ENCODE results near the gene TMEM8B.

TMEM8B gene

GRCh38 chr9:35820076-35820475 is 9.0 kb upstream of the TMEM8B start:
- Mint-ChIP-seq H3K36me3 (ENCODE audit: low read depth) (peaks cover 5% of the 10 kb centered on the region), H3K27ac (no peak overlapping the region), H3K4me3 (no peak overlapping the region), H3K27me3 (no peaks in the 10 kb centered on the region), H3K4me1 (ENCODE audit: low read depth) (peaks cover 4% of the 10 kb centered on the region), H3K9me3 (no peaks in the 10 kb centered on the region)
- DNase-seq, result no peak

- DNase-seq, result no peak
- Mint-ChIP-seq H3K9me3 (no peaks in the 10 kb centered on the region), H3K4me1 (ENCODE audit: low read depth) (peaks cover 4% of the 10 kb centered on the region), H3K27ac (no peak overlapping the region), H3K27me3 (no peaks in the 10 kb centered on the region), H3K4me3 (no peak overlapping the region), H3K36me3 (ENCODE audit: low read depth) (no peaks in the 10 kb centered on the region)
Observed at GRCh38 chr9:35822926-35823325, 6.1 kb upstream of the TMEM8B start.

GRCh38 chr9:35826071-35826701 is 2.8 kb upstream of the TMEM8B start:
- H3K27me3 Mint-ChIP-seq, result no peaks in the 10 kb centered on the region

GRCh38 chr9:35827486-35827885 is 1.5 kb upstream of the TMEM8B start:
- H3K36me3 Mint-ChIP-seq (ENCODE audit: low read depth), result peaks cover 3% of the 10 kb centered on the region
- H3K9me3 Mint-ChIP-seq, result no peaks in the 10 kb centered on the region
- H3K27ac Mint-ChIP-seq, result no peak overlapping the region
- H3K4me3 Mint-ChIP-seq, result peak overlapping the region; percentile 87
- H3K4me1 Mint-ChIP-seq (ENCODE audit: low read depth), result peaks cover 20% of the 10 kb centered on the region
- no peak for DNase-seq
- no peaks in the 10 kb centered on the region for H3K27me3 Mint-ChIP-seq

More at GRCh38 chr9:35826071-35826701, 2.8 kb upstream of the TMEM8B start:
- DNase-seq, result peak; percentile 48
- peaks cover 3% of the 10 kb centered on the region for H3K36me3 Mint-ChIP-seq (ENCODE audit: low read depth)
- H3K4me1 Mint-ChIP-seq (ENCODE audit: low read depth), result peaks cover 20% of the 10 kb centered on the region
- no peak overlapping the region for H3K4me3 Mint-ChIP-seq
- H3K9me3 Mint-ChIP-seq, result no peaks in the 10 kb centered on the region
- H3K27ac Mint-ChIP-seq, result no peak overlapping the region

- Mint-ChIP-seq H3K27ac (peak within 1 kb of the TSS; percentile 89), H3K9me3 (no peaks in the 10 kb centered on the region), H3K4me3 (peak within 1 kb of the TSS; percentile 87), H3K4me1 (ENCODE audit: low read depth) (peaks cover 20% of the 10 kb centered on the region), H3K27me3 (no peaks in the 10 kb centered on the region), H3K36me3 (ENCODE audit: low read depth) (peaks cover 3% of the 10 kb centered on the region)
- DNase-seq, result no peak
Observed at GRCh38 chr9:35828716-35829083, 328 bp upstream of the TMEM8B start, which contains the start of gene FAM221B. TSS of gene FAM221B (minus strand) at chr9:35828732. CDS start at chr9:35826161, 2,571 bp downstream.

- Mint-ChIP-seq H3K4me1 (ENCODE audit: low read depth) (peaks cover 22% of the 10 kb centered on the region), H3K27ac (peak overlapping the region; percentile 62), H3K4me3 (peak overlapping the region; percentile 75)
Observed at GRCh38 chr9:35829764-35830096, 702 bp downstream of the TMEM8B start.

GRCh38 chr9:35831040-35831439 is 2.0 kb downstream of the TMEM8B start:
- Mint-ChIP-seq H3K27me3 (no peaks in the 10 kb centered on the region), H3K9me3 (no peaks in the 10 kb centered on the region), H3K4me3 (no peak overlapping the region), H3K36me3 (ENCODE audit: low read depth) (peaks cover 3% of the 10 kb centered on the region), H3K27ac (no peak overlapping the region), H3K4me1 (ENCODE audit: low read depth) (peaks cover 21% of the 10 kb centered on the region)
- DNase-seq, result no peak

More at GRCh38 chr9:35829764-35830096, 702 bp downstream of the TMEM8B start:
- DNase-seq, result no peak
- peaks cover 3% of the 10 kb centered on the region for H3K36me3 Mint-ChIP-seq (ENCODE audit: low read depth)
- no peaks in the 10 kb centered on the region for H3K27me3 Mint-ChIP-seq
- H3K9me3 Mint-ChIP-seq, result no peaks in the 10 kb centered on the region

- Mint-ChIP-seq H3K36me3 (ENCODE audit: low read depth) (peaks cover 3% of the 10 kb centered on the region), H3K4me1 (ENCODE audit: low read depth) (peaks cover 18% of the 10 kb centered on the region)
Observed at GRCh38 chr9:35832814-35833213, 3.8 kb downstream of the TMEM8B start.

GRCh38 chr9:35834260-35835215 is 5.5 kb downstream of the TMEM8B start:
- peaks cover 9% of the 10 kb centered on the region for H3K4me1 Mint-ChIP-seq (ENCODE audit: low read depth)
- no peaks in the 10 kb centered on the region for H3K27me3 Mint-ChIP-seq
- H3K36me3 Mint-ChIP-seq (ENCODE audit: low read depth), result no peaks in the 10 kb centered on the region
- H3K4me3 Mint-ChIP-seq, result no peak overlapping the region
- DNase-seq, result no peak
- H3K9me3 Mint-ChIP-seq, result no peaks in the 10 kb centered on the region
- no peak overlapping the region for H3K27ac Mint-ChIP-seq

More at GRCh38 chr9:35832814-35833213, 3.8 kb downstream of the TMEM8B start:
- no peak for DNase-seq
- Mint-ChIP-seq H3K27me3 (no peaks in the 10 kb centered on the region), H3K27ac (no peak overlapping the region), H3K4me3 (no peak overlapping the region), H3K9me3 (no peaks in the 10 kb centered on the region)

- Mint-ChIP-seq H3K4me1 (ENCODE audit: low read depth) (peaks cover 4% of the 10 kb centered on the region), H3K27me3 (no peaks in the 10 kb centered on the region), H3K36me3 (ENCODE audit: low read depth) (no peaks in the 10 kb centered on the region), H3K27ac (no peak overlapping the region), H3K9me3 (no peaks in the 10 kb centered on the region), H3K4me3 (no peak overlapping the region)
- DNase-seq, result no peak
Observed at GRCh38 chr9:35835216-35835632, 6.2 kb downstream of the TMEM8B start.

- H3K27me3 Mint-ChIP-seq, result no peaks in the 10 kb centered on the region
- H3K4me3 Mint-ChIP-seq, result no peak overlapping the region
- no peak for DNase-seq
- no peaks in the 10 kb centered on the region for H3K36me3 Mint-ChIP-seq (ENCODE audit: low read depth)
- peaks cover 4% of the 10 kb centered on the region for H3K4me1 Mint-ChIP-seq (ENCODE audit: low read depth)
- no peak overlapping the region for H3K27ac Mint-ChIP-seq
- no peaks in the 10 kb centered on the region for H3K9me3 Mint-ChIP-seq
Observed at GRCh38 chr9:35835766-35836165, 6.7 kb downstream of the TMEM8B start.

- no peak for DNase-seq
- H3K27me3 Mint-ChIP-seq, result no peaks in the 10 kb centered on the region
- no peak overlapping the region for H3K27ac Mint-ChIP-seq
- H3K36me3 Mint-ChIP-seq (ENCODE audit: low read depth), result no peaks in the 10 kb centered on the region
- no peaks in the 10 kb centered on the region for H3K9me3 Mint-ChIP-seq
- no peak overlapping the region for H3K4me3 Mint-ChIP-seq
- peaks cover 2% of the 10 kb centered on the region for H3K4me1 Mint-ChIP-seq (ENCODE audit: low read depth)
Observed at GRCh38 chr9:35836595-35836994, 7.6 kb downstream of the TMEM8B start.

- Mint-ChIP-seq H3K36me3 (ENCODE audit: low read depth) (no peaks in the 10 kb centered on the region), H3K27ac (no peak overlapping the region), H3K9me3 (no peaks in the 10 kb centered on the region), H3K4me1 (ENCODE audit: low read depth) (peaks cover 10% of the 10 kb centered on the region), H3K27me3 (no peaks in the 10 kb centered on the region), H3K4me3 (no peak overlapping the region)
- no peak for DNase-seq
Observed at GRCh38 chr9:35839926-35840325, 10.9 kb downstream of the TMEM8B start.

GRCh38 chr9:35840881-35841644 is 12.0 kb downstream of the TMEM8B start:
- no peaks in the 10 kb centered on the region for H3K36me3 Mint-ChIP-seq (ENCODE audit: low read depth)
- H3K9me3 Mint-ChIP-seq, result no peaks in the 10 kb centered on the region
- DNase-seq, result no peak
- H3K27me3 Mint-ChIP-seq, result no peaks in the 10 kb centered on the region
- no peak overlapping the region for H3K27ac Mint-ChIP-seq
- H3K4me3 Mint-ChIP-seq, result no peak overlapping the region
- H3K4me1 Mint-ChIP-seq (ENCODE audit: low read depth), result peaks cover 21% of the 10 kb centered on the region

- Mint-ChIP-seq H3K4me1 (ENCODE audit: low read depth) (peaks cover 22% of the 10 kb centered on the region), H3K9me3 (no peaks in the 10 kb centered on the region), H3K27ac (no peak overlapping the region), H3K27me3 (no peaks in the 10 kb centered on the region), H3K4me3 (no peak overlapping the region), H3K36me3 (ENCODE audit: low read depth) (no peaks in the 10 kb centered on the region)
- no peak for DNase-seq
Observed at GRCh38 chr9:35841645-35841900, 12.5 kb downstream of the TMEM8B start.
